Measurements from ENCODE around the gene SLC25A4. TPM values are rescaled to one million over a fixed set of nuclear protein-coding genes. Genes with fewer than 3 reads are reported as not detected.

SLC25A4 gene
- total RNA-seq, 1 experiment from 2014 or later: 40.2 TPM

GRCh38 chr4:185128272-185129119 lies 14.6 kb upstream of the SLC25A4 start:
- Mint-ChIP-seq H3K27me3 (ENCODE audit: low read depth) (peaks cover 35% of the 10 kb centered on the region), H3K9me3 (peaks cover 3% of the 10 kb centered on the region), H3K36me3 (peaks cover 13% of the 10 kb centered on the region), H3K27ac (no peak overlapping the region; the same call in 1 of the 2 replicates), H3K4me3 (peak overlapping the region; percentile 73), H3K4me1 (peaks cover 12% of the 10 kb centered on the region)
- peak; percentile 74 for ATAC-seq
- CTCF ChIA-PET: interaction anchor here (0.8 to 3.5 kb wide), 14 partner anchors 9 to 178 kb away, joined by 3 to 13 read pairs (median 4); partner anchors contain the start of genes HELT and SLC25A4
- POLR2A ChIA-PET: interaction anchor here (0.6 to 1.7 kb wide), 4 partner anchors 13 to 121 kb away, joined by 3 to 5 read pairs (median 5); partner anchors contain the start of gene SLC25A4
- DNase-seq (ENCODE audit: low spot score): peak; percentile 65
- TF ChIP-seq ZNF423 (CRISPR knock-in tag; IDR thresholded peaks at IDR 0.05): no peak
- TF ChIP-seq SOX15 (CRISPR knock-in tag; IDR thresholded peaks at IDR 0.05): no peak
- TF ChIP-seq, protein P1, sequence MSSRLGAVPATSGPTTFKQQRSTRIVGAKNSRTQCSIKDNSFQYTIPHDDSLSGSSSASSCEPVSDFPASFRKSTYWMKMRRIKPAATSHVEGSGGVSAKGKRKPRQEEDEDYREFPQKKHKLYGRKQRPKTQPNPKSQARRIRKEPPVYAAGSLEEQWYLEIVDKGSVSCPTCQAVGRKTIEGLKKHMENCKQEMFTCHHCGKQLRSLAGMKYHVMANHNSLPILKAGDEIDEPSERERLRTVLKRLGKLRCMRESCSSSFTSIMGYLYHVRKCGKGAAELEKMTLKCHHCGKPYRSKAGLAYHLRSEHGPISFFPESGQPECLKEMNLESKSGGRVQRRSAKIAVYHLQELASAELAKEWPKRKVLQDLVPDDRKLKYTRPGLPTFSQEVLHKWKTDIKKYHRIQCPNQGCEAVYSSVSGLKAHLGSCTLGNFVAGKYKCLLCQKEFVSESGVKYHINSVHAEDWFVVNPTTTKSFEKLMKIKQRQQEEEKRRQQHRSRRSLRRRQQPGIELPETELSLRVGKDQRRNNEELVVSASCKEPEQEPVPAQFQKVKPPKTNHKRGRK (CRISPR knock-in tag; IDR thresholded peaks at IDR 0.05; ENCODE audit: borderline replicate concordance): no peak
- no peak for TF ChIP-seq ATF1 (CRISPR knock-in tag; IDR thresholded peaks at IDR 0.05)
- TF ChIP-seq SMAD4 (CRISPR knock-in tag; IDR thresholded peaks at IDR 0.05): no peak
- TF ChIP-seq ZNF138 (CRISPR knock-in tag; conservative IDR thresholded peaks at IDR 0.05): no peak
- peak; percentile 63; the same call in 1 of the 2 replicates for TF ChIP-seq ZBTB43 (CRISPR knock-in tag; IDR thresholded peaks at IDR 0.05)
- TF ChIP-seq RORB (CRISPR knock-in tag; IDR thresholded peaks at IDR 0.05): no peak
- TF ChIP-seq, protein P2, sequence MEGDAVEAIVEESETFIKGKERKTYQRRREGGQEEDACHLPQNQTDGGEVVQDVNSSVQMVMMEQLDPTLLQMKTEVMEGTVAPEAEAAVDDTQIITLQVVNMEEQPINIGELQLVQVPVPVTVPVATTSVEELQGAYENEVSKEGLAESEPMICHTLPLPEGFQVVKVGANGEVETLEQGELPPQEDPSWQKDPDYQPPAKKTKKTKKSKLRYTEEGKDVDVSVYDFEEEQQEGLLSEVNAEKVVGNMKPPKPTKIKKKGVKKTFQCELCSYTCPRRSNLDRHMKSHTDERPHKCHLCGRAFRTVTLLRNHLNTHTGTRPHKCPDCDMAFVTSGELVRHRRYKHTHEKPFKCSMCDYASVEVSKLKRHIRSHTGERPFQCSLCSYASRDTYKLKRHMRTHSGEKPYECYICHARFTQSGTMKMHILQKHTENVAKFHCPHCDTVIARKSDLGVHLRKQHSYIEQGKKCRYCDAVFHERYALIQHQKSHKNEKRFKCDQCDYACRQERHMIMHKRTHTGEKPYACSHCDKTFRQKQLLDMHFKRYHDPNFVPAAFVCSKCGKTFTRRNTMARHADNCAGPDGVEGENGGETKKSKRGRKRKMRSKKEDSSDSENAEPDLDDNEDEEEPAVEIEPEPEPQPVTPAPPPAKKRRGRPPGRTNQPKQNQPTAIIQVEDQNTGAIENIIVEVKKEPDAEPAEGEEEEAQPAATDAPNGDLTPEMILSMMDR (IDR thresholded peaks at IDR 0.05): no peak
- TF ChIP-seq IRF1 (CRISPR knock-in tag; IDR thresholded peaks at IDR 0.05): no peak
- TF ChIP-seq, protein P3, sequence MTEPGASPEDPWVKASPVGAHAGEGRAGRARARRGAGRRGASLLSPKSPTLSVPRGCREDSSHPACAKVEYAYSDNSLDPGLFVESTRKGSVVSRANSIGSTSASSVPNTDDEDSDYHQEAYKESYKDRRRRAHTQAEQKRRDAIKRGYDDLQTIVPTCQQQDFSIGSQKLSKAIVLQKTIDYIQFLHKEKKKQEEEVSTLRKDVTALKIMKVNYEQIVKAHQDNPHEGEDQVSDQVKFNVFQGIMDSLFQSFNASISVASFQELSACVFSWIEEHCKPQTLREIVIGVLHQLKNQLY (CRISPR knock-in tag; IDR thresholded peaks at IDR 0.05): no peak
- TF ChIP-seq, protein P4, sequence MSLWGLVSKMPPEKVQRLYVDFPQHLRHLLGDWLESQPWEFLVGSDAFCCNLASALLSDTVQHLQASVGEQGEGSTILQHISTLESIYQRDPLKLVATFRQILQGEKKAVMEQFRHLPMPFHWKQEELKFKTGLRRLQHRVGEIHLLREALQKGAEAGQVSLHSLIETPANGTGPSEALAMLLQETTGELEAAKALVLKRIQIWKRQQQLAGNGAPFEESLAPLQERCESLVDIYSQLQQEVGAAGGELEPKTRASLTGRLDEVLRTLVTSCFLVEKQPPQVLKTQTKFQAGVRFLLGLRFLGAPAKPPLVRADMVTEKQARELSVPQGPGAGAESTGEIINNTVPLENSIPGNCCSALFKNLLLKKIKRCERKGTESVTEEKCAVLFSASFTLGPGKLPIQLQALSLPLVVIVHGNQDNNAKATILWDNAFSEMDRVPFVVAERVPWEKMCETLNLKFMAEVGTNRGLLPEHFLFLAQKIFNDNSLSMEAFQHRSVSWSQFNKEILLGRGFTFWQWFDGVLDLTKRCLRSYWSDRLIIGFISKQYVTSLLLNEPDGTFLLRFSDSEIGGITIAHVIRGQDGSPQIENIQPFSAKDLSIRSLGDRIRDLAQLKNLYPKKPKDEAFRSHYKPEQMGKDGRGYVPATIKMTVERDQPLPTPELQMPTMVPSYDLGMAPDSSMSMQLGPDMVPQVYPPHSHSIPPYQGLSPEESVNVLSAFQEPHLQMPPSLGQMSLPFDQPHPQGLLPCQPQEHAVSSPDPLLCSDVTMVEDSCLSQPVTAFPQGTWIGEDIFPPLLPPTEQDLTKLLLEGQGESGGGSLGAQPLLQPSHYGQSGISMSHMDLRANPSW (CRISPR knock-in tag; conservative IDR thresholded peaks at IDR 0.05; ENCODE audit: low read depth): no peak
- TF ChIP-seq, protein P5, sequence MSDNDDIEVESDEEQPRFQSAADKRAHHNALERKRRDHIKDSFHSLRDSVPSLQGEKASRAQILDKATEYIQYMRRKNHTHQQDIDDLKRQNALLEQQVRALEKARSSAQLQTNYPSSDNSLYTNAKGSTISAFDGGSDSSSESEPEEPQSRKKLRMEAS (CRISPR knock-in tag; IDR thresholded peaks at IDR 0.05): peak; percentile 71
- TF ChIP-seq ZNF396 (CRISPR knock-in tag; IDR thresholded peaks at IDR 0.05; ENCODE audit: borderline replicate concordance): no peak
- TF ChIP-seq KAT7 (CRISPR knock-in tag; IDR thresholded peaks at IDR 0.05; ENCODE audit: borderline replicate concordance): peak; percentile 86; the same call in 1 of the 2 replicates
- TF ChIP-seq GABPB1 (CRISPR knock-in tag; IDR thresholded peaks at IDR 0.05): no peak
- TF ChIP-seq ZNF263 (CRISPR knock-in tag; IDR thresholded peaks at IDR 0.05; ENCODE audit: low read depth): no peak
- TF ChIP-seq NFE2L1 (CRISPR knock-in tag; IDR thresholded peaks at IDR 0.05): no peak
- peak; percentile 95 for TF ChIP-seq HMGXB4 (CRISPR knock-in tag; IDR thresholded peaks at IDR 0.05)
- TF ChIP-seq ELF4 (CRISPR knock-in tag; IDR thresholded peaks at IDR 0.05; ENCODE audit: low read depth): no peak
- TF ChIP-seq RELA (CRISPR knock-in tag; IDR thresholded peaks at IDR 0.05; ENCODE audit: borderline replicate concordance): no peak
- TF ChIP-seq FOXK1 (CRISPR knock-in tag; IDR thresholded peaks at IDR 0.05): no peak

Data from WTC11 (cell line).